Measurements from ENCODE around the gene ERCC2.
"Not testable (repeated sequence)": the region's sequence is repeated elsewhere in the genome, so short reads cannot be mapped to it uniquely, and the experiment has no call there.

ERCC2 gene

DNA sequence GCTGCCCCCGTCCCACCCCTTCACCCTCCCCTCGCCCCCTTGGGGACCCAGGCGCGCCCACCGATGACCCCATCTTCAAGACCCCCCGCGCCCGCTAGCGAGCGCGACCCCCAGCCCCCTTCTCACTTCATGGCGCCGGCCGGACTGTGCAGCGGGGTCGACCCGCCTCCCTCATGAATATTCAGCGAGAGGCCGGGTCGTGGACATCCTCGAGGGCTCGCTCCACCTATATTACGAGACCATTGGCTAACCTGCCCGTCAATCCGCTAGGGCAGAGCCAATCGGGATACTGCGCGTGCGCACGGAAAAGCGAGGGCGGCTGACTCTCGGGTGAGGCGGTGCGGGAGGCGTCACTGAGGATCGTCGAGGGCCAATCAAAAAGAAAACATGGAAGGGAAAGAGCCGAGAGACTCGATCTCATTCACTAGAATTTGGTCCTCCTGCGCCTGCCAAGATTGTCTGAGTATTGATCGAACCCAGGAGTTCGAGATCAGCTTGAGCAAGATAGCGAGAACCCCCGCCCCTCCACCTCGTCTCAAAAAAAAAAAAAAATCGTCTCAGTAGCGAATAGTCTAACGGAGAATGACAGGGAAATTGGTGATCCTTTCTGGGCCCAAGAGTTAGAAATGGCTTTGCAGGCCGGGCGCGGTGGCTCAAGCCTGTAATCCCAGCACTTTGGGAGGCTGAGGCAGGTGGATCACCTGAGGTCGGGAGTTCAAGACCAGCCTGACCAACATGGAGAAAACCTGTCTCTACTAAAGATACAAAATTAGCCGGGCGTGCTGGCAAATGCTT lies at the start of gene ERCC2:
Gene ERCC2, minus strand, starts transcription at position 164 of the 795 bp plus-strand sequence. Its CDS starts 33 bp downstream, at position 131.
- peak; percentile 100 for DNase-seq

DNA sequence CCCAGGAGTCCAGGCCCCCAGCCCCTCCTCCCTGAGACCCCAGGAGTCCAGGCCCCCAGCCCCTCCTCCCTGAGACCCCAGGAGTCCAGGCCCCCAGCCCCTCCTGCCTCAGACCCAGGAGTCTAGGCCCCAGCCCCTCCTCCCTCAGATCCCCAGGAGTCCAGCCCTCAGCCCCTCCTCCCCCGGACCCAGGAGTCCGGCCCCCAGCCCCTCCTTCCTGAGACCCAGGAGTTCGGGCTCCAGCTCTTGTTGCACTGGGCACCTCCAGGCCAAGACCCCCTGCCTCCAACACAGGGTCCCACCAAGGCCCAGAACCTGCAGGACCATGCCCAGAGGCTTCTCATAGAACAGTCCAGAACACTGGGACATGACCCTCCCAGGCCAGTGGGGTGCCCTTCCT lies 49.5 kb upstream of the ERCC2 start:
- no peak for DNase-seq

DNA sequence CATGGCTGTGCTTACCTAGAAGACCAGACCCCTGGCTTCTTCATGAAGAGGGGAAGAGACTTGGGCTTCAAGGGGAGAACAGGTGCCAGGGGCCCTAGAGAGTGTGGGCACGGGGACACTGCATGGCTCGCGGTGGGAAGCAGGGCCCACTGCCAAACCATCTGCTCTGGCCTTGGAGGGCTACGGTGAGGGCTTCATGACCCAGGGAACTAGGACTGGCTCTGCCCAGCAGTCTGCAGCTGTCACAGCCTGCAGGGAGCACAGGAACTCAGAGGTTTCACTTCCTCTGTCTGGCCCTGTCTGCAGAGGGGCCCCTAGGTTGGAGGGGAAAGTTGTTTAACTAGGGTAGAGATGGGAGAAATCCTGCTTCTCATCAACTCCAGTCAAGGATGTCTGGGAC lies 49.0 kb upstream of the ERCC2 start:
- no peak for DNase-seq

DNA sequence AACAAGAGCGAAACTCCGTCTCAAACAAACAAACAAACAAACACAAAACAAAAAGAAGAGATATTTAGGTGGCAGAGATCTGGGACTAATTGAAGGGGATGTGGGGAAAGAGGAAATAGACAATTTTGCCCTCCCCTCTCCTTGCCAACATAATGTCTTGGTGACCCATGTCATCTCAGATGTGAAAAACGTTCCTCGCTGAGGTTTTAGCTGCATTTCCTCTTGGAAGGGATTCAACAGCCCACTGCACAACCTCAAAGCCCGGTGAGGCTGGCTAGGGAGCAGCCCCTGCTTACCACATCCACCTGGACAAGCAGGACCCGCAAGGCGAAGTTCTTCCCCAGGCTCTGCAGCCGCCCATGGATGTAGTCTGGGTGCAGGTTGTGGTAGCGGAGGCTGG lies 48.4 kb upstream of the ERCC2 start:
- DNase-seq: no peak

DNA sequence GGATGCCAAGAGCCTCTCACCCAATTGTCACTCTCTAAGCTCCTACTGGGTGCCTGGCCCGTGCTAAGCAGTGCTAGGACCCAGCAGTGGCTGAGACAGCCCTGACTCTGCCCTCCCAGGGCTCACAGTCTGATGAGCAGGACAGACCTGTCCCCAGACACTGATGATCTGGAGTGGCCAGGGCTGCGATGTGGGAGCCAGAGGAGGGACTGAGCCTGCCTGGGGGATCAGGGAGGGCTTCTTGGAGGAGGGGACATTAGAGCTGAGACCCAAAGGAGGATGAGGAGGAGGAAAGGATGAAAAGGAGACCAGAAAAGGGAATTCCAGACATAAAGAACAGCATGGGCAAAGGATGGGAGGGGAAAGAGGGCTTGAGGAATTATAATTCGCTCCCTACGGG lies 46.8 kb upstream of the ERCC2 start:
- DNase-seq: no peak

DNA sequence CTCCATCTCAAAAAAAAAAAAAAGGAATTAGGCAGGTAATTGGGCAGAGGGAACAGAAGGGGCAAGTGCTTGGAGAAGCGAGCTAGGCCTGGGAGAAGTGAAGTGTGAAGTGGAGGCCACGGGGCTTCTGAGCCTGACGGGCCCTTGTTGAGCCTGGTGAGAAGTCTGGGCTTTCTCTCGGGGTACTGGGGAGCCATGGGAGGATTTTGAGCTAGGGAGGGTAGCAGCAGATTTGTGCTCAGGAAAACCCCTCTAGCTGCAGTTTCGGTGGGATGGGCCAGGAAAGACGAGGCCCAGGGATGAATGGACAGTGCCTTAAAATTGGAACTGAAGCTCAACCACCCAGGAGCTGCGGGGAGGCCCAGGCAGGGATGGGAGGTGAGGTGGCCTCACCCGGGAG lies 44.1 kb upstream of the ERCC2 start:
- DNase-seq: no peak

DNA sequence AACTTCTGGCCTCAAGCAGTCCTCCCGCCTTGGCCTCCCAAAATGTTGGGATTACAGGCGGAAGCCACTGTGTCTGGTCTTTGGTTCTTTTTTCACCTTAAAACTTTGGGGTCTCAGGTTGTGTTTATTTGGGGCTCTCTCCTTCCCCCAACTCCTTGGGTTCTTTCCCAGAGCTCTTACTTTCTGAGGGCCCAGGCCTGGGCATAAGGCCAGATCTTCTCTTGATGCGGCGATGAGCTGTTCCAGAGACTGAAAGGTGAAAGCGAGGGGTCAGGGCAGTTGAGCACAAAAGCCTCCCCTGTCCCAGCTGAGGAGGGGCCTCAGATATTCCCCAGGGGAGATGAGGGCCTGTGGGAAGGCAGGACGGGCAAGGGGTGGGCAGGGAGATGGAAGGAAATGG lies 43.1 kb upstream of the ERCC2 start:
- DNase-seq: no peak

DNA sequence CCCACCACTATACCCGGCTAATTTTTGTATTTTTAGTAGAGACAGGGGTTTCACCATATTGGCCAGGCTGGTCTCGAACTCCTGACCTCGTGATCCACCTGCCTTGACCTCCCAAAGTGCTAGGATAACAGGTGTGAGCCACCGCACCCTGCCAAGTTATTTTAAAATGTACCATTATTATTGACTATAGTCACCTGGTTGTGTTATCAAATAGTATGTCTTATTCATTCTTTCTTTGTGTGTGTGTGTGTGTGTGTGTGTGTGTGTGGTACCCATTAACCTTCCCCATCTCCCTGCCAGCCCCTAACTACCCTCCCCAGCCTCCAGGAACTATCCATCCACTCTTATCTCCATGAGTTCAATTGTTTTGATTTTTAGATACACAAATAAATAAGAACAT lies 40.0 kb upstream of the ERCC2 start:
- not testable (repeated sequence) for DNase-seq

DNA sequence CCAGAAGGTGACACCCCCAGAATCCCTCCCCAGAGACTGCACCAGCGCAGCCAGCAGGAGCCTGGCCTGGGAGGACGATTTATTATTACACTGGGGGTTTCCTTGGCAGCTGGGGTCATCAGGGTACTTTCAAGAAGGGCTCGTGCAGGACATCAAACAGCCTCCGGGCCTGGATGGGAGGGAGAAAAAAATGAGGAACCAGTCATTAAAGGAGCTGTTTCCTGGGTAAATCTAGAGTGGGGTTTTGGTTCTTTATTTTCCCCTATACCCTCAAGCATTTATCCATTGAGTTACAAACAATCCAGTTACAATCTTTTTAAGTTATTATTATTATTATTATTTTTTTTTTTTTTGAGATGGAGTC lies 39.2 kb upstream of the ERCC2 start:
- DNase-seq: no peak

DNA sequence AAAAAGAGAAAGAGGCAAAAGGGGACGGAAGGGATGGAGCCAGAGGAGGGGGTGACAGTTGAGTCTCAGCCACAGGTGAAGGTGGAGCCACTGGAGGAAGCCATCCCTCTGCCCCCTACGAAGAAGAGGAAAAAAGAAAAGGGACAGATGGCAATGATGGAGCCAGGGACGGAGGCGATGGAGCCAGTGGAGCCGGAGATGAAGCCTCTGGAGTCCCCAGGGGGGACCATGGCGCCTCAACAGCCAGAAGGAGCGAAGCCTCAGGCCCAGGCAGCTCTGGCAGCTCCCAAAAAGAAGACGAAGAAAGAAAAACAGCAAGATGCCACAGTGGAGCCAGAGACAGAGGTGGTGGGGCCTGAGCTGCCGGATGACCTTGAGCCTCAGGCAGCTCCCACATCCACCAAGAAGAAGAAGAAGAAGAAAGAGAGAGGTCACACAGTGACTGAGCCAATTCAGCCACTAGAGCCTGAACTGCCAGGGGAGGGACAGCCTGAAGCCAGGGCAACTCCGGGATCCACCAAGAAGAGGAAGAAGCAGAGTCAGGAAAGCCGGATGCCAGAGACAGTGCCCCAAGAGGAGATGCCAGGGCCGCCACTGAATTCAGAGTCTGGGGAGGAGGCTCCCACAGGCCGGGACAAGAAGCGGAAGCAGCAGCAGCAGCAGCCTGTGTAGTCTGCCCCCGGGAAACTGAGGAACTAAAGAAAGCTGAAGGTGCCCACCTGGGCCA lies 38.6 kb upstream of the ERCC2 start:
- no peak for DNase-seq

DNA sequence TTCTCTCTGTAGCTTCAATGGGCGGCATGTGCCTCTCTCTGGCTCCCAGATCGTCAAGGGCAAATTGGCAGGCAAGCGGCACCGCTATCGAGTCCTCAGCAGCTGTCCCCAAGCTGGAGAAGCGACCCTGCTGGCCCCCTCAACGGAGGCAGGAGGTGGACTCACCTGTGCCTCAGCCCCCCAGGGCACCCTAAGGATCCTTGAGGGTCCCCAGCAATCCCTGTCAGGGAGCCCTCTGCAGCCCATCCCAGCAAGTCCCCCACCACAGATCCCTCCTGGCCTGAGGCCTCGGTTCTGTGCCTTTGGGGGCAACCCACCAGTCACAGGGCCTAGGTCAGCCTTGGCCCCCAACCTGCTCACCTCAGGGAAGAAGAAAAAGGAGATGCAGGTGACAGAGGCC lies 37.7 kb upstream of the ERCC2 start:
- DNase-seq: no peak

DNA sequence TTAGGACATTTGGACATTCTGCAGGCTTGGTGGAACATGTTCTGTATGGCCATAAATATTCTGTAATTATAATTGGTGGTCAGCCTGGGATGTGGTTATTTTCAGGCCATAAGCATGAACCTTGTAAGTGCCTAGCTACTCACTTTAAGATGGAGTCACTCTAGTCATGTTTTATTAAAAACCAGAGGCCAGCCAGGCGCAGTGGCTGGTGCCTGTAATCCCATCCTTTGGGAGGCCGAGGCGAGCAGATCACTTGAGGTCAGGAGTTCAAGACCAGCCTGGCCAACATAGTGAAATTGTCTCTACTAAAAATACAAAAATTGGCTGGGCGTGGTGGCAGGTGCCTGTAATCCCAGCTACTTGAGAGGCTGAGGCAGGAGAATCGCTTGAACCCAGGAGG lies 37.2 kb upstream of the ERCC2 start:
- not testable (repeated sequence) for DNase-seq

DNA sequence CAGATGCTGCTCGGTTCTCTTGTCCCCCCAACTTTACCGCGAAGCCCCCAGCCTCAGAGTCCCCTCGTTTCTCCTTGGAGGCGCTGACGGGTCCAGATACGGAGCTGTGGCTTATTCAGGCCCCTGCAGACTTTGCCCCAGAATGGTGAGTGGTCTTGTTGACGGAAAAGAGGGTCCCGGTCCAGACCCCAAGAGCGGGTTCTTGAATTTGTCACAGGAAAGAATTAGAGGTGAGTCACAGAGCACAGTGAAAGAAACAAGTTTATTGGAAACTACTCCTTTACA lies 36.7 kb upstream of the ERCC2 start:
- no peak for DNase-seq

DNA sequence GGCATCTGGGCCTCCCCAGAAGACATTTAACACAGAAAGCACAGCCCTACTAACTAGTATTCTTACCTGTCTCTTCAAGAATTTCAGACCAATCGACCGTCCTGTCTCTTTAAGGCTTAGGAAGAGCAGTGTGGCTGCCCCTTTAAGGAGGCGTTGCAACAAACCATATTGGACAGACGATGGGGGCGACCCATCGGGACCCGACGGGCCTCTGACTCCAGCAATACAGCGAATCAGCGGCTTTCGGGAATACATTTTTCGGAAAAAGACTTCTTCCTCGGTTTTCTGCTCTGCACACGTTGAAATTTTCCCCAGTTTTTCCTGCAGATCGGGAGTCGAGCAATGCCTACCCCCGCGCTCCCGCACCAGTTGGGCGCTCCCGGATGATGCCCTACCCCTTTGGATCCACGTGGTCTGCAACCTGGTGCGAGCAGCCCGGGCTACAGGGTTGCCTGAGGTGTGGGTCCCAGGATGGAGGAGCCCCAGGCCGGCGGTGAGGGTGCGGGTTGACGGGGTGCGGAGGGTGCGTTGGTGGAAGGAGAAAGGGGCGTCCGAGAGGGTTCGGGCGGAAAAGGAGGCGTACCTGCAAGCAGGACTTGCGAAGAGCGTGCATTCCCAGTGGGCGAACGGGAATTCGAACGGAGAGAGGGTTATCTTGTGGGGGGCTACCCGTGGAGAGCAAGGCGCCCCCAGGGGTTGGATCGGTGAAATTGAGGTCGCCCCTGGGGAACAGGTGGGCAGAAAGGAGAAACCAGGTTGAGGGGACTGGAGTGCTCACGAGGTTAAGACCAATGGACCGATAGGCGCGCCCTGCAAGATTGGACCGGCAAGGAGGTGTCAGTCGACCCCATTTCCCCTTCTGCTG lies 36.1 kb upstream of the ERCC2 start, which contains the start of gene POLR1G:
Gene POLR1G, plus strand, starts transcription at position 419 of the 865 bp plus-strand sequence. Its CDS starts 53 bp downstream, at position 472.
- DNase-seq: peak; percentile 81 to 83

DNA sequence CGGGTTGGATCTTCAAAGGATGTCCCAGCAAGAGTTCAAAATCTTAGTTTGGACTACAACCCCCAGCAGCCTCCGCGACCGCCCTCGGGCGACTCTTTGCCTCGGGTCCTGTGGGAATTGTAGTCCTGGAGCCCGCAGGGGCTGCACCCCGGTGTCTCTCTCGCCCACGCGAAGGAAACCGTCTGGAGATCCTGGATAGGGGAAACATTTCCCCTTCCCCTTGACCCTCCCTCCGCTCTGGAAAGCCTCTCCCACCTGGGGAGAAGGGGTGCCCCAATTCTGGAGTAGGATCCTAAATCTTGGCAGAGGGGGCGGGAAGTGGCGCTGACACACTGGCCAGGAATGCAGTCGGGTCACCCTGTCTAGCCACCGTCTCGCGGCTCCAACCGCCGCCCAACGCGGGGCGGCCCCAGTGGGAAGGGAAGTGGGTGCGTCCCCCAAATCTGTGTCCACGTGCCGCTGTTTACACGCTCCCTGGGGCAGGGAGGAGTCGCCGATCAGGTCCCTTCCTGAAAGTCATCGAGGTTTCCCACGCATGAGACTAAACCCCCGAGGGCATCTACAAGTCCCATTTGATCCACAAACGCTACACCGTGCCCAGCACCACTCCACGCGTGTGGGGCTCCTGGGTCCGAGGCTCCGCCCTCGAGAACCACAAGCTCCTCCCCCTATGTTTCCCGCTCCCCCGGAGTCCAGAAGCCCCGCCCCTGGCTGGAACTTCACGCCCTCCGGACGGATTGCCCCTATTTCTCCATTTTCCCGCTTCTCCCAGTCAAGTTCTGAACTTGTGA lies 35.3 kb upstream of the ERCC2 start:
- peak; percentile 84 for DNase-seq

DNA sequence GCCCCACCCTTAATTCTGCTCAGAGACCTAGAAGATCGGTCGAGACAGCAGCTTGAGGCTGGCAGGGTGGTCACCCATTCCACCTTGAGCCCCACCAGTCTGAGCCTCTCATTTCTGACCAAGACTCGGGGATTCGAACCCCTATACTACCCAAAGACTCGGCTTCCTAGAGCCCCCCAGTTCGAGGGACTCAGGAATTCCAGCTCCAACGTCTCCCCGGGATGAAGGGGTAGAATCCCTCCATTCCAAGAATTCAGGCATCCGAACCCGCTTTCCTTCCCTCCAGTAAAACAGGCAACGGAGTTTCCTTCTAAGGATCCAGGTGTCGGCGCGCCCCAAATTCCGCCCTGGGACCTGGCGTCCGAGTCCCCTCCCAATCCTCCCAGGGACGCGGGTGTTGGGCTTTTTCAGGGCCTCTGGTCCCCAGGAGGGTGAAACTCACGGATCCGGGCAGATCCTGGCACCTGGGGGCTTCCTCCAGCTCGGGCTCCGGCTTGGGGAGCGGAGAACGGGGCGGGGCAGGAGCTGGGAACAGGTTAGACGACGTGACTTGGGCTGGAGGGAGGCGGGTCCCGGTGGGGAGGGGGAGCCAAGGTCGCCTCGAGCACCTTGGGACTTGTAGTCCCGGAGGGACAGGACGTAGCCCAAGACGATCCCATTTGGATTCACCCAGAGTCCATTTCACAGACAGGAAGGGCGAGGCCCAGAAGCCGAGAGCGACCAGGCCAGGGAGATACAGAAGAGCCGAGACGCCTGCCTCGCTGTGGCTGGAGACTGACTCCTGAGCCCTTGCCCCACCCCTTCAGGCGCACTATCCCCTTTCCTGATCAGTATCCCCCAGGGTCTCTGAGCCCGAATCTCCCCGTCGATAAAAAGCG lies 34.4 kb upstream of the ERCC2 start, which contains the start of gene PPP1R13L:
Gene PPP1R13L, minus strand, starts transcription at position 513 of the 878 bp plus-strand sequence. CDS start 6,751 bp downstream, outside the sequence.
- DNase-seq: peak; percentile 58 to 73

DNA sequence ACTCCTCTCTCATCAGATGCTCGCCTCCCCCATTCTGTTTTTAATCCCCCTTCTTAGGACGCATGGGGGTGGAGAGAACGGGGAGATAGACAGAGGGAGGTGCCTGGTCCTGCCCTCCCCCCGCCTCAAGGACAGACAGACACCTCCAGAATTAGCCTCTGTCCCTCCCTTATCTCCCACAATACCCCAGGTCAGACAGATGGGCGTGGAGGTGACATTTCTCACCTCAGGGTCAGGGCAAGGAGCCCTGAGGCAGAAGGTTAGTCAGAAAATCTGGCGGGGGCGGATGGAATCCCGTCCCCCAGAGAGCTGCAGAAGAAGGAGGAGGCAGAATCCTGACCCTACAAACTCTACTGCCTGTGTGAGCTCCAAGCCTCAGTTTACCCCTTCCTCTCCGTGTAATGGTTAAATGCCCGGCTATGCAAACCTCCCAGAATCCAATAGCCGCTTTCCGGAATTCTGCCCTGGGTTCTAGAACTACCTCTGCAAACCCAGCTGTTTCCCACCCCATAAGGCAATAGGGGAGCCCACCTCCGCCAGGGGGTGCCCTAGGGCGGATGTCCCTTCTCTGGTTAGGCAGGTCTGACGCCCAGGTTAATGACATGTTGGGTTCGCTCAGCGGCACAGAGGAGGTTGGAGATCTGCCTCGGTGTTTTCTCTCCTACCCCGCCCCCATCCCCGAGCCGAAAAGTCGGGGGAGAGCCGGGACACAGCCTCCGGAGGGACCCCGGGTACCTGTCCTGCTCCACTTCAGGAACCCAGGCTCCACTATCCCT lies 33.6 kb upstream of the ERCC2 start:
- DNase-seq: peak; percentile 67 to 75

DNA sequence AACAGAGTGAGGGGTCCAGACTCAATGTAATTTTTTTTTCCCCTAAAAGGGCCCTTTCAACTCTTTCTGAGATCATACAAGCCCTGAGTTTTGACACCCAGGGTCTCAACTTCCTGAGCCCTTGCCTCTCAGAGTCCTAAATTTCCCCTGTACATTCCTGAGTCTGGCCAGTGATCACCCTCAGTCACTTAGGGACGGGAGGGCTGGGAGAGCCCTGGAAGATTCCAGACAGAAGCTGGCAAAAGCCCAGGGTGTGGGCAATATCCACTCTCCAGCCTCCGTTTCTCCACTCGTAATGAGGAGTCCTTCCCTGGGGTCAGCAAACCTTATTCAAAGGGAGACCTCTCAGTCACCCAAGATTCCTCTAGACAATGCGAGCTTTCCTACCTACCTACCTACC lies 32.9 kb upstream of the ERCC2 start:
- no peak for DNase-seq

DNA sequence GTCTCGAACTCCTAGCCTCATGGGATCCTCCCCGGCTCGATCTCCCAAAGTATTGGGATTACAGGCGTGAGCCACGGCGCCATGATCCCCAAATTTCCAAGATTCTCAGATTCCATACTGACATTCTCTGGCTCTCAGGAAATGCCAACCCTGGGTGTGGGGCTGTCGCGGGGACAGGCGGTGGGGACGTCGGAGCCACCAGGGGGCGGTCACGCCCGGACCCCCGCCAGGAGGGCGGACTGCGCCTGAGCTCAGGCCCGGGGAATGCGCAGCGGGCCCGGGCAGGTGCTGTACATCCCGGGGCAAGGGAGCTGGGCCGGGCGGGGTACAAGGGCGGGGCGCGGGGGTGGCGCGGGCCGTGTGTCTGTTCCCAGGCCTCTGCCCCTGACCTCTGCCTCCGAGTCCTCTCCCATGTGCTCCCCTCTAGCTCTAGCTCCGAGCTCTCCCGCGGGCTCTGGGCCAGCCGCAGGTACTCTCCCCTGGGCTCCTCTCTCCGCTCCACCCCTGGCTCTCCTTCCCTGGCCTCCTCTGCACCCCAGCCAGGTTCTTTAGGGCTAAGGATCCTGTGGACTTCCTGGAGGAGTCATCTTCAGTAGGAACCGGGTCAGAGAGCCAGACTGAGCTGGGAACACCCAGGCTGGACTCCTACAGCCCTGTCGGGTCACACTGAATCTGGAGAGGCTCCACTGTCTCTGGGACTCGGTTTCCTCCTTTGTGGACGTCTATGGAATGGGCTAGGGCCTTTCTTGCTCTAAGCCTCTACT lies 32.1 kb upstream of the ERCC2 start:
- DNase-seq: peak in 1 of 2 donors; percentile 50

DNA sequence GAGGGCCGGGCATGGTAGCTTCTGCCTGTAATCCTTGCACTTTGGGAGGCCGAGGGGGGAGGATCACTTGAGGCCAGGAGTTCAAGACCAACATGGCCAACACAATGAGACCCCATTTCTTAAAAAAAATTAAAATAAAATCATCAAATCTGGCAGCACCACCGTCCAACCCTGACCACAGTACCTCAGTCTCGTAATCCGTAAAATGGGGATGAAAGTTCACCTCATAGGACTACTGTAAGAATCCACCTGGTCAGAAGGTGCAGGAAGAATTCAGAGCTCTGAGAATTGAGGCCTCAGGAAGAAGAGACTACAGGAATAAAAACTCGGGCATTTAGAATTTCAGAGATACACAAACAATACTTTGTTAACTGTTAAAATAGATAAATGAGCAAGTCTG lies 31.4 kb upstream of the ERCC2 start:
- DNase-seq: no peak
